HuH-7 (cell line): ENCODE data around the gene KRTCAP2.

ENCODE experiments used
- DNase-seq: peaks from one replicate; pipeline ENCODE4 v3.0.0; 2011; ENCODE audit warnings: low spot score

Gene KRTCAP2

GRCh38 chr1:155133799-155134281 lies 39.3 kb downstream of the KRTCAP2 start:
- no peak for DNase-seq

DNA sequence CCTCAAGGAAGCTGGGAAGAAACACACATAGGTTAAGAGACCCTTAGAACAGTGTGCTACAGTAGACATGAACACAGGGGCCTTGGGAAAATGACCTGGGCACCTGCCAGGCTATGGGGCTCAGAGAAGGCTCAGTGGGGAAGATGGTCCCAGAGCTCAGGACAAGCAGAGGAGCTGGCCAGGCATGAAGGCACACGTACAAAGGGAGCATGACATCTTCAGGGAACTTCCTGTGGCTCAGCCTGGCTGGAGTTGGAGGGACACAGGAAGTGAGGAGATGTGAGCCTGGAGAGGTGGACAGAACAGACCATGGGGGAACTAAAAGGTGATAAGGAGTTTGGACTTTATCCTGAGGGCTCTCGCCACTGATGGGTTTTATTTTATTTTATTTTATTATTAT lies 41.2 kb downstream of the KRTCAP2 start:
- no peak for DNase-seq

DNA sequence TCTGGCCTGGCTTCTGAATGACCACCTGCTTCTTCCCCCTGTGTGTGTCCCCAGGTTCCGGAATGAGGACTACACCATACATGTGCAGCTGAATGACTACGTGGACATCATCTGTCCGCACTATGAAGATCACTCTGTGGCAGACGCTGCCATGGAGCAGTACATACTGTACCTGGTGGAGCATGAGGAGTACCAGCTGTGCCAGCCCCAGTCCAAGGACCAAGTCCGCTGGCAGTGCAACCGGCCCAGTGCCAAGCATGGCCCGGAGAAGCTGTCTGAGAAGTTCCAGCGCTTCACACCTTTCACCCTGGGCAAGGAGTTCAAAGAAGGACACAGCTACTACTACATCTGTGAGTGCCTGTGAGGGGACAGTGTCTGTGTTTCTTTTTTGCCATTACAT lies 41.8 kb downstream of the KRTCAP2 start:
- no peak for DNase-seq

GRCh38 chr1:155130272-155131006 lies 42.7 kb downstream of the KRTCAP2 start:
- DNase-seq = no peak

DNA sequence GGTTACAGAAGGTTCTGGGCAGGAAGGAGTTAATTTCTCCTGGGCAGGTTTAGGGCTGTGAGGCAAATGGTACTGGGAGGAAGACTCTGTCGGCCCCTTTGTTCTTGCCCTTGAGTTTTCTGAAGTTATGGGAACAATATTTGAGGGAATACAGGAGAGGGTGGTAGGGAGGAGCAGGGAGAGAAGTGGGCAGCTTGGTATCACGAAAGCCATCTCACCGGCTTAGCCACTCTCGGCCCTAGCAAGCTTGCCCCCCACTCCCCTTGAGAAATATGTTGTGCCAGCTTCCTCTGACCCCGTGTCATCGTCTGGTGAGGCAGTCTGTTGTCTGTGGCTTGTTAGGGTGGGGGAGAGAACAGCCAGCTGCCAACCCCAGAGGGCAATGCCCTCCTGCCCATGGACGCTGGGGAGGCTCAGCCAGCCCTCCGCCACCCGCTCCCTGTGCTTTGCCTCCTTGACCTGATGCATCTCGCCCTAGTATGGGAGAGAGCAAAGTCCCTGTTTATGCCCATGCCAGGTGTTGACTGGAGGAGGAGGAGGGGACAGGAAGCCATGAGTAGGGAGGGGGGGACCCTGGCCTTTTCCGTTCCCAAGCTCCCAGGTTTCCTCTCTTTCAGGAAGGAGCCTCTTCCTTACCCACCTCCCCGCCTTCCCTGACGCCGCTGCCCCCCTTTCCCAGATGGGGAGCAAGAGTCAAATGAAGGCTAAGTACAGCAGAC lies 44.2 kb downstream of the KRTCAP2 start:
- DNase-seq = peak; percentile 49

- no peak for DNase-seq
Observed at GRCh38 chr1:155127967-155128754, 44.9 kb downstream of the KRTCAP2 start.

- DNase-seq = peak; percentile 91
Observed at GRCh38 chr1:155127105-155127966, 45.8 kb downstream of the KRTCAP2 start, which contains the start of gene EFNA1. Gene EFNA1, plus strand, starts transcription at chr1:155127876. Its CDS starts 102 bp downstream, at chr1:155127978.

DNA sequence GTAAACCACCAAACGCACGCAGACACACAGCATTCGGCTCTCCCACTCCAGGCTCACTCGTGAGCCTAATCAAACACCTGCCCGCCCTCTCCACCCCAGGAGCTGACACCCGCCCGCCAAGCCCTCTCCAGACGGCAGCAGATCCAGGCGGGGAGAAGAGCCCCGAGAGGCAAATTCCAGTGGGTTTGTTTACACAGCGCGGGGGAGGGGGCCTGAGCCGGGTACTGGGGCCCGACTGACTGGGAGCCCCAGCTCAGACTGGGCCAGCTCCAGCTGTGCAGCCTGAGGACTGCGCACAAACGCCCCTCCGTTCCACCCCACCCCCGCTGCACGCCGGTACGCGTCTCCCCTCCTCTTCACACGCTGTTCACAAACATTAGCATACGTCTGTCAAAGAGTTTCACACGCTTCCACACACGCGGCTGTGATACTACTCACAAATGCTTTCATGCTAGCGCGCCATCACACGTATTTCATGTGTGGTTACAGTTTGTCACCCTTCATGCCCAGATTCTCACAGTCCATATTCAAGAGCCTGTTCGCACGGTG lies 46.5 kb downstream of the KRTCAP2 start:
- DNase-seq = peak; percentile 58

GRCh38 chr1:155125946-155126555 lies 47.1 kb downstream of the KRTCAP2 start:
- peak; percentile 74 for DNase-seq

DNA sequence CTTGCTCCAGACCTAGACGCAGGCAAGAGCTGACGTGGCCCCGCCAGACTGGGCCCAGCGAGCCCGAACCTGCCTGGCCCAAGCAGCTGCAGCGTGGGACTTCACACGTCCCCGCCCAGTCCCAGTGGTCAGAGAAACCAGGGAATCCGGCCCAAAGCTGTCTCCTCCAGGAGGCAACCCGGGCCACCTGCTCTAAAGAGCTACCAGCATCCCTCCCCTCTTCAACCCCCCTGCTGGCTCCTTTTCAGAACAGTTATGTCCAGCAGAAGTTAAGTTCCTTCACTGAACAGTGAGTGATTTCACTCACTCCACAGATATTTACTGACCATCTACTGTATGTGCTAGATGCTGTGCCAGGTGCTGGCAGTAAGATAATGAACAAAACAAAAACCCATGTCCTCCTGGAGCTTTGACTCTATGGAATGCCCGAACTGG lies 47.6 kb downstream of the KRTCAP2 start:
- DNase-seq = peak; percentile 45

- no peak for DNase-seq
Observed at GRCh38 chr1:155124503-155125463, 48.3 kb downstream of the KRTCAP2 start.

DNA sequence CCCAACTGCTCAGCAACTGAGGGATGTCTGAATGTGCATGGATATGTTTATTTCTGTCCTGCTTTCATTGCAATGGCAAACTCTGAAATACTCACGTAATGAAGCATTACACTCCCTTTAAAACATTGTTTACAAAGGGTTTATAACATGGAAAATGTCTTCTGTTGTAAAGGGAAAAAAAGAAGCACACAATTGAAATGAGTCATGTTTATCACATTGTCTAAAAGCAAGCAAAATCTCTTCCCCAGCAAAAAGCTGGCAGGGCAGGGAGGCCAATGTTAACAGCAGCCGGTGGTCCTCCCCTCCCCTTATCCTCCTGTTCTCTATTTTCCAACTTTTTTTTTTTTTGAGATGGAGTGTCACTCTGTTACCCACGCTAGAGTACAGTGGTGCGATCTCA lies 49.3 kb downstream of the KRTCAP2 start:
- DNase-seq = no peak

DNA sequence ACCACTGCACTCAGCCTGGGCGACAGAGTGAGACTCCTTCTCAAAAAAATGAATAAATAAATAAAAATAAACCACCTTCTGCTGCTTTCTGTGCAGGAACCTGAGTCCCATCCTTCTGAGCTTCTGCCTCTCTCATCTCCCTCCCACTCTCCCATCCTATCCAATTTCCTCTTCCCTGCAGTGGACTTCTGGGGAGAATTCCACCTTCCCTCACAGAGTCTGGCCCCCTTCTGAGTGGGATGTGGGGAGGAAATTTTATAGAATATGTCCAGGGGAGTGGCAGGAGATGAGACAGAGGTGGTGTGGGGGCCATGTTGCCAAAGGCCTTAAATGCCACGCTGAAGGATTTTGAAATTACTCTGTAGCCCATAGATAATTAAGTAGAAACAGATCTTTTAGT lies 50.8 kb downstream of the KRTCAP2 start:
- DNase-seq = no peak

GRCh38 chr1:155121249-155121648 lies 51.9 kb downstream of the KRTCAP2 start:
- DNase-seq = no peak

DNA sequence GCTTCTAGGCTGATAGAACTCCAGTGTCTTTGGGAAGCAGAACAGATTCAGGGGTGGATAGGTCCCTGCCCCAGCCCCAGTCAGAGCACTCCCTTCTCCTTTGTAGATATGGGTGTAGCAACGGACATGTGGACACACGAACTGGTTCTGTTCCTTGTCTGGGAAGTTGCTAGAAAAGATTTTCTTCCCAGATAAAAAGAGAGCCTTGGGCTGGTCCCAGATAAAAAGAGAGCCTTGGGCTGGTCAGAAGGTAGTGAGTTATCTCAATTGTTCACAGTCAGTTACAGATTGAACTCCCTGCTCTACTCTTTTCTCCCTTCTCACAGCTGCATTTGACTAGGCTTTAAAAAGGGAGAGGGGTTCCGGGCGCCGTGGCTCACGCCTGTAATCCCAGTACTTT lies 52.9 kb downstream of the KRTCAP2 start:
- no peak for DNase-seq
